ENCODE data around the gene KIF26B.

DNA sequence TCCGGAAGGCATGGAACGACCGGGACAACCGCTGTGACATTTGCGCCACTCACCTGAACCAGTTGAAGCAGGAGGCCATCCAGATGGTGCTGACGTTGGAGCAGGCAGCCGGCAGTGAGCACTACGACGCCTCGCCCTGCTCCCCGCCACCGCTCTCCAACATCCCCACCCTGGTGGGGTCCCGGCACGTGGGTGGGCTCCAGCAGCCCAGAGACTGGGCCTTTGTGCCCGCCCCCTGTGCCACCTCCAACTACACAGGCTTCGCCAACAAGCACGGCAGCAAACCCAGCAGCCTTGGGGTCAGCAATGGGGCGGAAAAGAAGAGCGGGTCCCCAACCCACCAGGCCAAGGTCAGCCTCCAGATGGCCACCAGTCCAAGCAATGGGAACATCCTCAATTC lies 212.1 kb downstream of the KIF26B start:
- TF ChIP-seq, protein P1, sequence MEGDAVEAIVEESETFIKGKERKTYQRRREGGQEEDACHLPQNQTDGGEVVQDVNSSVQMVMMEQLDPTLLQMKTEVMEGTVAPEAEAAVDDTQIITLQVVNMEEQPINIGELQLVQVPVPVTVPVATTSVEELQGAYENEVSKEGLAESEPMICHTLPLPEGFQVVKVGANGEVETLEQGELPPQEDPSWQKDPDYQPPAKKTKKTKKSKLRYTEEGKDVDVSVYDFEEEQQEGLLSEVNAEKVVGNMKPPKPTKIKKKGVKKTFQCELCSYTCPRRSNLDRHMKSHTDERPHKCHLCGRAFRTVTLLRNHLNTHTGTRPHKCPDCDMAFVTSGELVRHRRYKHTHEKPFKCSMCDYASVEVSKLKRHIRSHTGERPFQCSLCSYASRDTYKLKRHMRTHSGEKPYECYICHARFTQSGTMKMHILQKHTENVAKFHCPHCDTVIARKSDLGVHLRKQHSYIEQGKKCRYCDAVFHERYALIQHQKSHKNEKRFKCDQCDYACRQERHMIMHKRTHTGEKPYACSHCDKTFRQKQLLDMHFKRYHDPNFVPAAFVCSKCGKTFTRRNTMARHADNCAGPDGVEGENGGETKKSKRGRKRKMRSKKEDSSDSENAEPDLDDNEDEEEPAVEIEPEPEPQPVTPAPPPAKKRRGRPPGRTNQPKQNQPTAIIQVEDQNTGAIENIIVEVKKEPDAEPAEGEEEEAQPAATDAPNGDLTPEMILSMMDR (IDR thresholded peaks at IDR 0.05) = no peak
- TF ChIP-seq POLR2A (IDR thresholded peaks at IDR 0.05) = no peak

Measured in body of pancreas (tissue), 4 donors.